ENCODE data around the gene FUS.
A peak's percentile ranks its signal among the peaks of the same experiment; 100 is the strongest.
"Not testable (repeated sequence)": the region's sequence is repeated elsewhere in the genome, so short reads cannot be mapped to it uniquely, and the experiment has no call there.

The FUS gene

GRCh38 chr16:31134625-31135534 is 45.1 kb upstream of the FUS start:
- Histone ChIP-seq H2BK5ac (ENCODE audit: low read depth, low read length, poor library complexity) (peak overlapping the region; percentile 39), H2BK120ac (ENCODE audit: insufficient read depth, low read length, poor library complexity) (peak overlapping the region; percentile 77), H3K4me2 (ENCODE audit: low read length) (peak overlapping the region; percentile 88), H3K14ac (ENCODE audit: low read length) (peak overlapping the region; percentile 85), H3K36me3 (ENCODE audit: control insufficient read depth in 1 of 2, insufficient read depth in 2 of 2, low read length in 2 of 2) (peaks cover 26 to 32% of the 10 kb centered on the region in 2 experiments), H3K4me3 (ENCODE audit: low read depth, low read length) (peak overlapping the region; percentile 80), H3K79me1 (ENCODE audit: low read length) (peaks cover 32% of the 10 kb centered on the region), H2AK5ac (ENCODE audit: low read length) (peak overlapping the region; percentile 14), H3K23ac (ENCODE audit: low read length) (no peak overlapping the region), H3K18ac (ENCODE audit: low read length) (peak overlapping the region; percentile 82), H3K27me3 (ENCODE audit: insufficient read depth, low read length) (no peaks in the 10 kb centered on the region), H3K9me3 (ENCODE audit: insufficient read depth, low read depth, low read length) (peaks cover 6% of the 10 kb centered on the region), H4K8ac (ENCODE audit: low read depth, low read length) (peak overlapping the region; percentile 79), H3K9ac (ENCODE audit: low read length) (peak overlapping the region; percentile 74), H2BK12ac (ENCODE audit: low read length) (no peak overlapping the region), H2AFZ (ENCODE audit: insufficient read depth, low read length, poor library complexity) (peak overlapping the region; percentile 40), H4K12ac (ENCODE audit: low read depth, low read length) (peak overlapping the region; percentile 57), H3K4me1 (ENCODE audit: control insufficient read depth in 1 of 2, insufficient read depth in 2 of 2, low read length in 2 of 2) (peaks cover 52 to 59% of the 10 kb centered on the region in 2 experiments), H3K79me2 (ENCODE audit: control insufficient read depth, insufficient read depth, low read length, poor library complexity) (peaks cover 17% of the 10 kb centered on the region), H3K4ac (ENCODE audit: low read depth, low read length) (peak overlapping the region; percentile 96), H4K91ac (ENCODE audit: low read depth, low read length) (peak overlapping the region; percentile 87), H3K27ac (ENCODE audit: low read depth, low read length) (peak overlapping the region; percentile 60)
- WGBS (ENCODE audit: extremely low coverage, insufficient coverage, insufficient read length): no CpG with 5 or more reads among the region's 18 CpGs
- peak; percentile 46 to 69 for DNase-seq

- Histone ChIP-seq H2BK12ac (ENCODE audit: low read length) (no peak within 1 kb of the TSS), H3K36me3 (ENCODE audit: control insufficient read depth in 1 of 2, insufficient read depth in 2 of 2, low read length in 2 of 2) (peaks cover 26 to 30% of the 10 kb centered on the region in 2 experiments), H3K9ac (ENCODE audit: low read length) (peak within 1 kb of the TSS; percentile 74), H3K14ac (ENCODE audit: low read length) (peak within 1 kb of the TSS; percentile 85), H4K8ac (ENCODE audit: low read depth, low read length) (peak within 1 kb of the TSS; percentile 79), H4K91ac (ENCODE audit: low read depth, low read length) (peak within 1 kb of the TSS; percentile 87), H2AK5ac (ENCODE audit: low read length) (peak within 1 kb of the TSS; percentile 14), H3K27ac (ENCODE audit: low read depth, low read length) (peak within 1 kb of the TSS; percentile 60), H3K27me3 (ENCODE audit: insufficient read depth, low read length) (no peaks in the 10 kb centered on the region), H3K4me1 (ENCODE audit: control insufficient read depth in 1 of 2, insufficient read depth in 2 of 2, low read length in 2 of 2) (peaks cover 48 to 53% of the 10 kb centered on the region in 2 experiments), H3K9me3 (ENCODE audit: insufficient read depth, low read depth, low read length) (peaks cover 6% of the 10 kb centered on the region), H2BK5ac (ENCODE audit: low read depth, low read length, poor library complexity) (peak within 1 kb of the TSS; percentile 39), H3K23ac (ENCODE audit: low read length) (peak within 1 kb of the TSS; percentile 56), H3K79me1 (ENCODE audit: low read length) (peaks cover 26% of the 10 kb centered on the region), H4K12ac (ENCODE audit: low read depth, low read length) (peak within 1 kb of the TSS; percentile 57), H2AFZ (ENCODE audit: insufficient read depth, low read length, poor library complexity) (peak within 1 kb of the TSS; percentile 40), H3K18ac (ENCODE audit: low read length) (peak within 1 kb of the TSS; percentile 82), H3K4me3 (ENCODE audit: low read depth, low read length) (peak within 1 kb of the TSS; percentile 80), H3K4me2 (ENCODE audit: low read length) (peak within 1 kb of the TSS; percentile 88), H3K4ac (ENCODE audit: low read depth, low read length) (peak within 1 kb of the TSS; percentile 96), H3K79me2 (ENCODE audit: control insufficient read depth, insufficient read depth, low read length, poor library complexity) (peaks cover 17% of the 10 kb centered on the region), H2BK120ac (ENCODE audit: insufficient read depth, low read length, poor library complexity) (peak within 1 kb of the TSS; percentile 77)
- DNase-seq: peak; percentile 92 to 94
- no CpG with 5 or more reads among the region's 22 CpGs for WGBS (ENCODE audit: extremely low coverage, insufficient coverage, insufficient read length)
Observed at GRCh38 chr16:31135535-31136286, 44.2 kb upstream of the FUS start, which contains the start of gene PRSS8. Gene PRSS8, minus strand, starts transcription at chr16:31135727. Its CDS starts 229 bp downstream, at chr16:31135498.

- Histone ChIP-seq H3K79me1 (ENCODE audit: low read length) (peaks cover 23% of the 10 kb centered on the region), H3K4me2 (ENCODE audit: low read length) (no peak overlapping the region), H3K4me3 (ENCODE audit: low read depth, low read length) (no peak overlapping the region), H2AK5ac (ENCODE audit: low read length) (no peak overlapping the region), H4K91ac (ENCODE audit: low read depth, low read length) (no peak overlapping the region), H3K36me3 (ENCODE audit: control insufficient read depth in 1 of 2, insufficient read depth in 2 of 2, low read length in 2 of 2) (peaks cover 26% of the 10 kb centered on the region in 2 experiments), H3K79me2 (ENCODE audit: control insufficient read depth, insufficient read depth, low read length, poor library complexity) (peaks cover 17% of the 10 kb centered on the region), H2BK5ac (ENCODE audit: low read depth, low read length, poor library complexity) (no peak overlapping the region), H2BK120ac (ENCODE audit: insufficient read depth, low read length, poor library complexity) (no peak overlapping the region), H3K4ac (ENCODE audit: low read depth, low read length) (no peak overlapping the region), H2BK12ac (ENCODE audit: low read length) (no peak overlapping the region), H4K12ac (ENCODE audit: low read depth, low read length) (no peak overlapping the region), H3K27ac (ENCODE audit: low read depth, low read length) (no peak overlapping the region), H2AFZ (ENCODE audit: insufficient read depth, low read length, poor library complexity) (no peak overlapping the region), H3K27me3 (ENCODE audit: insufficient read depth, low read length) (no peaks in the 10 kb centered on the region), H3K9me3 (ENCODE audit: insufficient read depth, low read depth, low read length) (peaks cover 6% of the 10 kb centered on the region), H3K14ac (ENCODE audit: low read length) (no peak overlapping the region), H3K9ac (ENCODE audit: low read length) (no peak overlapping the region), H3K23ac (ENCODE audit: low read length) (no peak overlapping the region), H4K8ac (ENCODE audit: low read depth, low read length) (no peak overlapping the region), H3K4me1 (ENCODE audit: control insufficient read depth in 1 of 2, insufficient read depth in 2 of 2, low read length in 2 of 2) (peaks cover 44 to 49% of the 10 kb centered on the region in 2 experiments), H3K18ac (ENCODE audit: low read length) (no peak overlapping the region)
- no peak for DNase-seq
- WGBS (ENCODE audit: extremely low coverage, insufficient coverage, insufficient read length): no CpG with 5 or more reads among the region's 6 CpGs
Observed at GRCh38 chr16:31136287-31136662, 43.7 kb upstream of the FUS start.

GRCh38 chr16:31136822-31137499 is 43.0 kb upstream of the FUS start:
- not testable (repeated sequence) for H2BK5ac ChIP-seq (ENCODE audit: low read depth, low read length, poor library complexity); H3K23ac ChIP-seq (ENCODE audit: low read length); H4K12ac ChIP-seq (ENCODE audit: low read depth, low read length); H3K27ac ChIP-seq (ENCODE audit: low read depth, low read length); H2BK12ac ChIP-seq (ENCODE audit: low read length); H3K9ac ChIP-seq (ENCODE audit: low read length); H3K27me3 ChIP-seq (ENCODE audit: insufficient read depth, low read length); H3K14ac ChIP-seq (ENCODE audit: low read length); H3K4me3 ChIP-seq (ENCODE audit: low read depth, low read length); H4K91ac ChIP-seq (ENCODE audit: low read depth, low read length); H3K4ac ChIP-seq (ENCODE audit: low read depth, low read length); H2AK5ac ChIP-seq (ENCODE audit: low read length); H2BK120ac ChIP-seq (ENCODE audit: insufficient read depth, low read length, poor library complexity); H3K18ac ChIP-seq (ENCODE audit: low read length); H4K8ac ChIP-seq (ENCODE audit: low read depth, low read length); H2AFZ ChIP-seq (ENCODE audit: insufficient read depth, low read length, poor library complexity); H3K9me3 ChIP-seq (ENCODE audit: insufficient read depth, low read depth, low read length); H3K4me2 ChIP-seq (ENCODE audit: low read length)
- peaks cover 43 to 48% of the 10 kb centered on the region in 2 experiments for H3K4me1 ChIP-seq (ENCODE audit: control insufficient read depth in 1 of 2, insufficient read depth in 2 of 2, low read length in 2 of 2)
- peak in 1 of 2 donors; percentile 15 for DNase-seq
- no CpG with 5 or more reads among the region's 20 CpGs for WGBS (ENCODE audit: extremely low coverage, insufficient coverage, insufficient read length)
- peaks cover 17% of the 10 kb centered on the region for H3K79me2 ChIP-seq (ENCODE audit: control insufficient read depth, insufficient read depth, low read length, poor library complexity)
- peaks cover 19 to 20% of the 10 kb centered on the region in 2 experiments for H3K36me3 ChIP-seq (ENCODE audit: control insufficient read depth in 1 of 2, insufficient read depth in 2 of 2, low read length in 2 of 2)
- peaks cover 27% of the 10 kb centered on the region for H3K79me1 ChIP-seq (ENCODE audit: low read length)

Data from trophoblast cell (in vitro differentiated cells and primary cell).